Spleen (tissue), 11 donors: ENCODE results near the gene DDX31. TPM values are rescaled to one million over a fixed set of nuclear protein-coding genes. Genes with fewer than 3 reads are reported as not detected.

Experiments used
- DNase-seq: peaks from one replicate; pipeline ENCODE4 v3.0.0-alpha.2; 2020
- H3K27ac ChIP-seq, 8 donors: fragments of 200-600 bp; sonication (generic) in 7 of 8; 1 replicate in 4 of 8; 2 replicates in 4 of 8; pipeline versions ENCODE4 v1.5.0 to v1.8.0; 2016 to 2021; ENCODE audit warnings: inconsistent platforms in 4 of 8, mild to moderate bottlenecking in 4 of 8, moderate library complexity in 1 of 8
- H3K27me3 ChIP-seq, 7 donors: fragments of 200-600 bp; sonication (generic) in 6 of 7; replicated peaks in 1 of 7; 1 replicate in 4 of 7; 2 replicates in 3 of 7; pipeline versions ENCODE4 v1.5.0 to v1.8.0; 2016 to 2021; ENCODE audit warnings: inconsistent platforms in 3 of 7, mild to moderate bottlenecking in 1 of 7
- H3K36me3 ChIP-seq, 6 donors: fragments of 200-600 bp; sonication (generic) in 5 of 6; 1 replicate in 4 of 6; 2 replicates in 2 of 6; pipeline versions ENCODE4 v1.5.0 to v1.8.0; 2016 to 2021; ENCODE audit warnings: inconsistent platforms in 2 of 6
- H3K4me1 ChIP-seq, 6 donors: fragments of 200-600 bp; sonication (generic) in 5 of 6; 1 replicate in 3 of 6; 2 replicates in 3 of 6; pipeline versions ENCODE4 v1.5.0 to v1.8.0; 2016 to 2021; ENCODE audit warnings: inconsistent platforms in 3 of 6
- H3K4me3 ChIP-seq, 8 donors: fragments of 200-600 bp; sonication (generic) in 7 of 8; 1 replicate in 4 of 8; 2 replicates in 4 of 8; pipeline versions ENCODE4 v1.5.0 to v1.8.0; 2016 to 2021; ENCODE audit warnings: inconsistent platforms in 4 of 8, mild to moderate bottlenecking in 4 of 8, moderate library complexity in 2 of 8
- H3K9me3 ChIP-seq, 8 donors: fragments of 200-600 bp; sonication (generic) in 7 of 8; 1 replicate in 4 of 8; 2 replicates in 4 of 8; pipeline versions ENCODE4 v1.5.0 to v1.8.0; 2016 to 2021; ENCODE audit warnings: inconsistent platforms in 4 of 8
- POLR2A ChIP-seq, 3 donors: fragments of 450-650 bp; IDR thresholded peaks; one replicate each; pipeline ENCODE4 v1.5.1; 2017; ENCODE audit warnings: antibody characterized with exemption in 3 of 3, mild to moderate bottlenecking in 1 of 3
- POLR2AphosphoS5 ChIP-seq, 3 donors: sonication (generic); formaldehyde crosslinking; IDR thresholded peaks; one replicate each; pipeline ENCODE4 v1.5.1; 2017; ENCODE audit warnings: antibody characterized with exemption in 3 of 3
- WGBS, 5 donors: extraction: QIAGEN DNeasy Blood & Tissue Kit in 3 of 5; methylation state at CpG; one replicate each; pipeline versions ENCODE4 v1.1.5 to v1.1.7; 2013 to 2018; 5-methylcytosine and 5-hydroxymethylcytosine counted together
- intact Hi-C: fragments of 100-400 bp; cut with DNase I; formaldehyde crosslinking; loops from one replicate; pipeline ENCODE4 v1.15.0; 2023; ENCODE audit warnings: low total_unique reads
- polyA plus RNA-seq, 3 donors: library from polyadenylated mRNA; stranded (reverse); fragments of 200-250 nt; gene quantifications; one replicate each; pipeline ENCODE4 v1.2.1, GENCODE V29; 2013
- total RNA-seq, 7 donors: library from RNA; depleted of rRNA in 3 of 7; stranded (reverse); fragments of >200 nt in 3 of 7; fragmentation: NEBNext Ultra II Directional in 4 of 7; extraction: Animal tissue kit (Norgen Biotek cat#: 25700) in 4 of 7; gene quantifications; one replicate each; pipeline versions ENCODE4 v1.1.0 to v1.2.1, GENCODE V29; 2016 to 2021
- TF ChIP-seq, protein P1 (sequence below), 11 experiments: fragments of 200-600 bp in 7 of 11; fragments of 450-650 bp in 4 of 11; sonication (generic) in 4 of 11; IDR thresholded peaks in 8 of 11; conservative IDR thresholded peaks in 3 of 11; 1 replicate in 7 of 11; 2 replicates in 4 of 11; pipeline versions ENCODE4 v1.4.0 to v1.8.0; 2016 to 2021; ENCODE audit warnings: antibody characterized with exemption in 11 of 11, inconsistent platforms in 4 of 11, mild to moderate bottlenecking in 1 of 11
- donor health status: healthy with polysubstance abuse.
- donor health status: DM: no; HTN: no; CAD: no; lungs with moderate emphysema.
- donor health status: DM: no; HTN: no; CAD: no.
- donor health status: Bipolar disorder and iron deficiency.
- donor health status: healthy.
- donor health status: DM: no; HTN: no; CAD: no.
- donor health status: DM: yes; HTN: yes; CAD: no.

DDX31 gene
- total and polyA plus RNA-seq, 10 donors = 8.6 to 19.3 (median 14.7) TPM

DNA sequence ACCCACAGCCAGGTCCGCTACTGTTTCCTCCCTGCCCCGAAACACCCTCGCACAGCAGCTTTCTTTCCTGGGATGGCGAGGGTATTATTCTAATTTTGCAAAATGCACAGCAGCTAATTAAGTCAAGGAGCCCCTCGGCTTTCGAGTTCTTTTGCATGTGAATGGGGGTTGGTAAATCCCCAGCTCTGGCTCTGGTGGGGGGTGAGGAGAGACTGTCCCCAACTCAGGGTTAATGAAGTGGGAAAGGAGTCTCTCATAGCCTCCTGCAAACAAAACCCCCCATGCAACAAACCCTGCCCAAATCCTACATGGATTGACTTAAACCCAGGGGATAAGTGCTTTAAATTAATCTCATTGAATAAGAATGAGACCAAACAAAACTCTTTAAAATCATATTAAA is 78.5 kb downstream of the DDX31 start:
- Histone ChIP-seq H3K4me1 (peaks cover 0 to 47% (median 20%) of the 10 kb centered on the region in 6 donors), H3K4me3 (no peak overlapping the region), H3K9me3 (no peaks in the 10 kb centered on the region), H3K27ac (no peak overlapping the region), H3K36me3 (peaks cover 6 to 35% (median 23%) of the 10 kb centered on the region in 6 donors), H3K27me3 (peaks cover 9 to 69% (median 64%) of the 10 kb centered on the region in 7 donors)
- no peak for DNase-seq
- no peak for TF ChIP-seq POLR2A (IDR thresholded peaks at IDR 0.05)
- TF ChIP-seq, protein P1, sequence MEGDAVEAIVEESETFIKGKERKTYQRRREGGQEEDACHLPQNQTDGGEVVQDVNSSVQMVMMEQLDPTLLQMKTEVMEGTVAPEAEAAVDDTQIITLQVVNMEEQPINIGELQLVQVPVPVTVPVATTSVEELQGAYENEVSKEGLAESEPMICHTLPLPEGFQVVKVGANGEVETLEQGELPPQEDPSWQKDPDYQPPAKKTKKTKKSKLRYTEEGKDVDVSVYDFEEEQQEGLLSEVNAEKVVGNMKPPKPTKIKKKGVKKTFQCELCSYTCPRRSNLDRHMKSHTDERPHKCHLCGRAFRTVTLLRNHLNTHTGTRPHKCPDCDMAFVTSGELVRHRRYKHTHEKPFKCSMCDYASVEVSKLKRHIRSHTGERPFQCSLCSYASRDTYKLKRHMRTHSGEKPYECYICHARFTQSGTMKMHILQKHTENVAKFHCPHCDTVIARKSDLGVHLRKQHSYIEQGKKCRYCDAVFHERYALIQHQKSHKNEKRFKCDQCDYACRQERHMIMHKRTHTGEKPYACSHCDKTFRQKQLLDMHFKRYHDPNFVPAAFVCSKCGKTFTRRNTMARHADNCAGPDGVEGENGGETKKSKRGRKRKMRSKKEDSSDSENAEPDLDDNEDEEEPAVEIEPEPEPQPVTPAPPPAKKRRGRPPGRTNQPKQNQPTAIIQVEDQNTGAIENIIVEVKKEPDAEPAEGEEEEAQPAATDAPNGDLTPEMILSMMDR (IDR thresholded peaks at IDR 0.05 in 8 of 11, conservative IDR thresholded peaks at IDR 0.05 in 3 of 11) = no peak
- no peak for TF ChIP-seq POLR2AphosphoS5 (IDR thresholded peaks at IDR 0.05)
- intact Hi-C loops = no loop called here
- WGBS, 5 donors = 13 to 33% (median 23%) methylated on average over 5 to 6 of the region's 6 CpGs

DNA sequence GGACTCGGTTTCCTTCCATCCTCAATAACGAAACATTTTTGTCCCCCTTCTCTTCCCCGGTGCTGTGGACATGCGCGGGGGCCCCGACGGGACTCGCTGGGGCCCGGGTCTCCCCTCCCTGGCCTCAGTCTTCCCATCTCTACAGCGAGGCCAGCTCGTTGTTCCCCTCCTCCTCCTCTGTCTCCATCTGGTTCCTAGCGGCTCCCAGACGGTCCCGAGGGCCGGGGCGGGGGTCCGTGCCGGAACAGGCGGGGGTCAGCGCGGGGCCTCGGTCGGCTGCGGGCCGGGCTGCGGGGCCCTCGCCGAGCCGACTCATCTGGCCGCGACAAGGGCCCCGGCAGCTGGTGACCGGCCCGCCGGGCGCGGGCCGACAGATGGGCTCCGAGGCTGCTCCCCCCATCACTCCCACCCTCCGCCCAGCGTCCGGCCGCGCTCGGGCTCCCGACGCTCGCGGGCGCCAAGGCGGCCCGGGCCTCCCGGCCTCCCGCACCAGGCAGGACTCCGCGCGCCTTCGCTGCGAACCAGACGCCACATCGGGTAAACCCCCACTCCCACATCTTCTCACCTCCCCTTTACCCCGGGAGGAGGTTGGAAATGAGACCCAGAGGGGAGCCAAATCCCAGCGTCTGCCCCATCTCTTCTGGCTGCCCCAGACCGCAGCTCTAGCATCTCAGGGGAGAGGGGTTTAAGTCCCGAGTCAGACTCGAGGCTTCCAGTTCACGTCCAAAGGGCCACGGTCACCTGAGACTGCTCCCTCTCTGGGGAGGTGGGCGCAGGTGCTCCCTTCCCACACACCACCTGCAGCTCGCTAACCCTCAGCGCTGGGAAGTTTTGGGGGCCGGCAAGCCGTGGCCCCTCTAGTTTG is 79.2 kb downstream of the DDX31 start:
- 4 to 6% (median 4%) methylated on average over 49 to 73 of the region's 73 CpGs for WGBS, 5 donors
- TF ChIP-seq POLR2A (IDR thresholded peaks at IDR 0.05) (no peak), POLR2AphosphoS5 (IDR thresholded peaks at IDR 0.05) (no peak)
- TF ChIP-seq, protein P1 (IDR thresholded peaks at IDR 0.05 in 8 of 11, conservative IDR thresholded peaks at IDR 0.05 in 3 of 11) = no peak
- Histone ChIP-seq H3K4me1 (peaks cover 0 to 54% (median 25%) of the 10 kb centered on the region in 6 donors), H3K36me3 (peaks cover 6 to 28% (median 19%) of the 10 kb centered on the region in 6 donors), H3K27me3 (peaks cover 9 to 76% (median 70%) of the 10 kb centered on the region in 7 donors), H3K4me3 (no peak overlapping the region), H3K9me3 (no peaks in the 10 kb centered on the region), H3K27ac (no peak overlapping the region)
- intact Hi-C loops = no loop called here
- no peak for DNase-seq

DNA sequence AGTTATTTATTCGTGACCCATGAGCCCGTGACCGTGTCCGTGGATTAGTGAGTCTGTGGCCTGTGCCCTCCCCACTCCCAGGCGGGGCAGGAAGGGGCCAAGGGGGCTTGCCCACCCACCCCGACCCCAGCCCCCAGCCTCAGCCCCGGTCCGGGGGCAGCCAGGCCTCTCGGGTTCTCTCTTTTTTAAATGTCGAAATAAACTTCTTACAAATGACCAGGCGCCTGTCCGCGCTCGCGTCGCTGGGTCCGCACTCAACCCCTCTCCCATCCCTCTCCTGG is 79.8 kb downstream of the DDX31 start:
- no peak for DNase-seq
- Histone ChIP-seq H3K9me3 (no peaks in the 10 kb centered on the region), H3K27me3 (peaks cover 9 to 82% (median 76%) of the 10 kb centered on the region in 7 donors), H3K36me3 (peaks cover 6 to 22% (median 13%) of the 10 kb centered on the region in 6 donors), H3K4me3 (no peak overlapping the region), H3K4me1 (peaks cover 0 to 54% (median 25%) of the 10 kb centered on the region in 6 donors), H3K27ac (no peak overlapping the region)
- intact Hi-C loops = no loop called here
- TF ChIP-seq POLR2A (IDR thresholded peaks at IDR 0.05) = no peak
- WGBS, 5 donors = 5 to 13% (median 9%) methylated on average over 17 of the region's 17 CpGs

DNA sequence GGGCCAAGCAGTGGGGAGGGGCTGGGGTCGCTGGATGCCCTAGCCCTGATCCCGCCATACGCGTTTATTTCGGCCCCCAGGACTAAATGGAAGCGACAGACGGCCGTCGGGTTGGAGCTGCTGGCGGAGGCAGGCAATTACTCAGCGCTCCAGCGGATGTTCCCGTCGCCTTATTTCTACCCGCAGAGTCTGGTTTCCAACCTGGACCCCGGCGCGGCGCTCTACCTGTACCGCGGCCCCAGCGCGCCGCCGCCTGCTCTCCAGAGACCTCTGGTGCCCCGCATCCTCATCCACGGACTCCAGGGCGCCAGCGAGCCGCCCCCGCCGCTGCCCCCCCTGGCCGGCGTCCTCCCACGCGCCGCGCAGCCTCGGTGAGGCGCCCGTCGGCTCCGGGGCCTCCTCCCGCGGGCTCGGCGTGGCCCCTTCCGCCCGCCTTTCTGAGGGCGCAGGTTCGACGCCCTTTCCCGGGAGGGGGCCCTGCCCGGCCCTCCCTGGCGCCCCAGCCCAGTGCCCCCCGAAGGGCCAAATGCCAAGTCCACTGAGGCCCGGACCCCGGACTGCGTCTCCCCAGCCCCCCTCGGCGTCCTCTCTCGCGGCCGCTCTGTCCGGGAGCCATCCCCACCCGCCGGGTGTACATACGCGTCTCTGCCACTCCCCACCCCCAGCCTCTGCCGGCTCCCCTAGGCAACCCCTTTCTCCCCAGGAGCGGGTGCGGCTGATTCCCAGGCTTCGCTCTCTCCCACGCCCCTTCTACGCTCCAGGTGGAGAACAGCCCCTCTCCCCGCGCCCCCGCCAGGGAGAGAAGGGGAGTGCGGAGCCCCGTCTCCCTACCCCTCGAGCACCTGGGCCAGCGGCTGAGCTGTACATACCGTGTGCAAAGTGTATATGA is 80.4 kb downstream of the DDX31 start:
- Histone ChIP-seq H3K27me3 (peaks cover 9 to 88% (median 82%) of the 10 kb centered on the region in 7 donors), H3K36me3 (peaks cover 1 to 17% (median 7%) of the 10 kb centered on the region in 6 donors), H3K4me1 (peaks cover 0 to 54% (median 25%) of the 10 kb centered on the region in 6 donors), H3K9me3 (no peaks in the 10 kb centered on the region), H3K4me3 (no peak overlapping the region), H3K27ac (no peak overlapping the region)
- intact Hi-C loops = no loop called here
- DNase-seq = no peak
- 4 to 6% (median 5%) methylated on average over 41 to 83 of the region's 83 CpGs for WGBS, 5 donors
- no peak for TF ChIP-seq POLR2A (IDR thresholded peaks at IDR 0.05)
- TF ChIP-seq POLR2AphosphoS5 (IDR thresholded peaks at IDR 0.05) = no peak
- TF ChIP-seq, protein P1 (IDR thresholded peaks at IDR 0.05 in 8 of 11, conservative IDR thresholded peaks at IDR 0.05 in 3 of 11) = no peak
